Measurements from ENCODE around the gene CNEP1R1. TPM values are rescaled to one million over a fixed set of nuclear protein-coding genes. Genes with fewer than 3 reads are reported as not detected.
A peak's percentile ranks its signal among the peaks of the same experiment; 100 is the strongest.

Gene CNEP1R1
- total RNA-seq, 4 donors from 2014 or later: 7.0 to 13.1 (median 10.8) TPM

DNA sequence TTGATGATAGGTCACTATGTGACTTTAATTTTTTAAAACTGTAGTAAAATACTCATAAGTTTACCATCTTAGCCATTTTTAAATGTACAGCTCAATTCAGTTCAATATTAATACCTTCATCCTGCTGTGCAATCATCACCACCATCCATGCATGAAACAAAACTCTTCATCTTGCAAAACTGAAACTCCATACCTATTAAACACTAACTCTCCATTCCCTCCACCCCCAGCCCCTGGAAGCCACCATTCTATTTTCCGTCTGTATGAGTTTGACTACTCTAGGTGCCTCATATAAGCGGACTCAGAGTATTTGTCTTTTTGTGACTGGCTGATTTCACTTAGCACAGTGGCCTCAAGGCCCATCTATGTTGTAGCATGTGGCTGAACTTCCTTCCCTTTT, 9.4 kb upstream of the CNEP1R1 start:
- Histone ChIP-seq H3K4me1 (no peaks in the 10 kb centered on the region), H3K4me3 (replicated peaks in 1 of 3) (no peak overlapping the region)
- intact Hi-C loops (cut with DNase I): no loop called here

DNA sequence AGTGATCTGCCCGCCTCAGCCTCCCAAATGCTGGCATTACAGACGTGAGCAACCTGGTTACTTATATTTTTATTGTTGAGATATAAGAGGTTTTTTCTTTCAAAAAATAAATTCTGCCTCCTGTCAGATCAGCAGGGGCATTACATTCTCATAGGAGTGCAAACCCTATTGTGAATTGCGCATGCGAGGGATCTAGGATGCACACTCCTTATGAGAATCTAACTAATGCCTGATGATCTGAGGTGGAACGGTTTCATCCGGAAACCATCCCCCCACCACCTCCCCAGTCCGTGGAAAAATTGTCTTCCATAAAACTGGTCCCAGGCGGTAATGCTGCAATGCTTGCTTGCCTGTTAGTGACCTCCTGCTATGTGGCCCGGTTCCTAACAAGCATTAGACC, 7.5 kb upstream of the CNEP1R1 start:
- no peaks in the 10 kb centered on the region for H3K36me3 ChIP-seq
- no peaks in the 10 kb centered on the region for H3K27me3 ChIP-seq
- no peak overlapping the region for H3K4me3 ChIP-seq (replicated peaks in 1 of 3)
- H3K9me3 ChIP-seq: no peaks in the 10 kb centered on the region
- TF ChIP-seq POLR2A (IDR thresholded peaks at IDR 0.05): no peak
- TF ChIP-seq, protein P1, sequence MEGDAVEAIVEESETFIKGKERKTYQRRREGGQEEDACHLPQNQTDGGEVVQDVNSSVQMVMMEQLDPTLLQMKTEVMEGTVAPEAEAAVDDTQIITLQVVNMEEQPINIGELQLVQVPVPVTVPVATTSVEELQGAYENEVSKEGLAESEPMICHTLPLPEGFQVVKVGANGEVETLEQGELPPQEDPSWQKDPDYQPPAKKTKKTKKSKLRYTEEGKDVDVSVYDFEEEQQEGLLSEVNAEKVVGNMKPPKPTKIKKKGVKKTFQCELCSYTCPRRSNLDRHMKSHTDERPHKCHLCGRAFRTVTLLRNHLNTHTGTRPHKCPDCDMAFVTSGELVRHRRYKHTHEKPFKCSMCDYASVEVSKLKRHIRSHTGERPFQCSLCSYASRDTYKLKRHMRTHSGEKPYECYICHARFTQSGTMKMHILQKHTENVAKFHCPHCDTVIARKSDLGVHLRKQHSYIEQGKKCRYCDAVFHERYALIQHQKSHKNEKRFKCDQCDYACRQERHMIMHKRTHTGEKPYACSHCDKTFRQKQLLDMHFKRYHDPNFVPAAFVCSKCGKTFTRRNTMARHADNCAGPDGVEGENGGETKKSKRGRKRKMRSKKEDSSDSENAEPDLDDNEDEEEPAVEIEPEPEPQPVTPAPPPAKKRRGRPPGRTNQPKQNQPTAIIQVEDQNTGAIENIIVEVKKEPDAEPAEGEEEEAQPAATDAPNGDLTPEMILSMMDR (IDR thresholded peaks at IDR 0.05): no peak
- WGBS, 2 donors: 90 to 91% methylated on average over 9 of the region's 9 CpGs
- DNase-seq: no peak
- intact Hi-C loops (cut with DNase I): no loop called here
- H3K4me1 ChIP-seq: no peaks in the 10 kb centered on the region
- no peak overlapping the region for H3K27ac ChIP-seq

More for the DNA sequence above, 9.4 kb upstream of the CNEP1R1 start:
- Histone ChIP-seq H3K36me3 (no peaks in the 10 kb centered on the region), H3K9me3 (no peaks in the 10 kb centered on the region), H3K27ac (no peak overlapping the region), H3K27me3 (no peaks in the 10 kb centered on the region)
- DNase-seq: no peak
- 92 to 93% methylated on average over 2 of the region's 2 CpGs for WGBS, 2 donors
- TF ChIP-seq, protein P1 (IDR thresholded peaks at IDR 0.05): no peak
- no peak for TF ChIP-seq POLR2A (IDR thresholded peaks at IDR 0.05)

DNA sequence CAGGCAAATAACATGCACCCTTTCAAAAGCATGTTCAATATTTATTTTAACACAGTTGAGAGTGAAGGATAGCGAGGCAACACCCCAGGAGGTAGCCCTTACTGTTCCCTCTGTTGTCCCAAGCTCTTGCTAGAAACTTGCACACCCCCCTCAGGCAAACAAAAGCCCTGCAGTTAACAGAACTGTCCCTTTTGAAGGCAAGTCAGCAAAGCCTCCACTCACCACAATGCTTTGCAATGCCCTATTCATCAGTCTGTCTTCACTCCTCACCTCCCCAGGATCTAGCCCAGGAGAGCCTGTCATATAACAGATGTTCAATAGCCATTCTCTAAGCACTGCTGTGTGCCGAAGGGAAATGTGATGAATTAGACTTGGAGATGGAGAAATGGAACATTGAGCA, 3.5 kb upstream of the CNEP1R1 start:
- H3K27ac ChIP-seq: no peak overlapping the region
- H3K4me3 ChIP-seq (replicated peaks in 1 of 3): no peak overlapping the region
- DNase-seq: no peak
- 34 to 47% methylated on average over 2 of the region's 2 CpGs for WGBS, 2 donors
- intact Hi-C loops (cut with DNase I): loop anchor here (10.0 kb wide), 2 partner anchors 133 to 643 kb away; partner anchors contain the start of gene TENT4B
- peaks cover 4 to 13% of the 10 kb centered on the region in 2 donors for H3K4me1 ChIP-seq
- no peaks in the 10 kb centered on the region for H3K36me3 ChIP-seq
- H3K27me3 ChIP-seq: no peaks in the 10 kb centered on the region
- H3K9me3 ChIP-seq: no peaks in the 10 kb centered on the region
- no peak for TF ChIP-seq POLR2A (IDR thresholded peaks at IDR 0.05)
- TF ChIP-seq, protein P1 (IDR thresholded peaks at IDR 0.05): no peak

DNA sequence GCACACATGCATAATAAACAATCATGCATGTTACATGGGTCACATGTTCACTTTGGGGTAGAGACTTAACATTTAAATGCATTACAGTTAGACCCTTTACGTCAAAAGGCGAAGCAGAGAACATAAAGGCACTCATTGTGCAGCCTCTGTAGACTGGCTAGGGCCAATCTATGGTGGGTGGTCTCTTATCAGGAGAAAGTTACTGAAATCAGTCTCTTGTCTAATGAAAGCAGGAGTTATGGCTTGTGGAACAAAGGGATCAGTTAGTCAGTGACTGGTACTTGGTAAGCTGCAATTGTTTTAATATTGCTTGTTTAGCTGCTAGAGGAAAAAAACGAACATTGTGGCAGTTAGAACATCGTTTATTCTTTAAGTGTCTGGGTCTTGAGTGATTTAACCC, 1.4 kb upstream of the CNEP1R1 start:
- no peak for TF ChIP-seq POLR2A (IDR thresholded peaks at IDR 0.05)
- TF ChIP-seq, protein P1 (IDR thresholded peaks at IDR 0.05): no peak
- Histone ChIP-seq H3K36me3 (no peaks in the 10 kb centered on the region), H3K4me1 (peaks cover 4 to 15% of the 10 kb centered on the region in 2 donors), H3K27ac (no peak overlapping the region), H3K9me3 (no peaks in the 10 kb centered on the region), H3K27me3 (no peaks in the 10 kb centered on the region), H3K4me3 (replicated peaks in 1 of 3) (no peak overlapping the region)
- no peak for DNase-seq
- WGBS, 2 donors: 40% methylated on average over 4 of the region's 4 CpGs
- intact Hi-C loops (cut with DNase I): loop anchor here (10.0 kb wide), 2 partner anchors 131 to 641 kb away; partner anchors contain the start of gene TENT4B

DNA sequence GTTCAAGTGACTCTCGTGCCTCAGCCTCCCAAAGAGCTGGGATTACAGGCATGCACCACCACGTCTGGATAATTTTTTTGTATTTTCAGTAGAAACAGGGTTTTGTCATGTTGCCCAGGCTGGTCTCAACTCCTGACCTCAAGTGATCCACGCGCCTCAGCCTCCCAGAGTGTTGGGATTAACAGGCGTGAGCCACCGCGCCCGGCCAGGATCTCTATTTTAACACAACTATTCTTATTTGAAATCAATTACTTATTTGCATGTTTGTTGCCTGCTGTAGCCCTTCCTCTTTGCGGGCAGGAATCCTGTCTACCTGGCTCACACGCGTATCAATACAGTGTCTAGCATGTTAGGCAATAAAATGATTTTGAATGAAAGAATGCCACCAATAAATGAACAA, 818 bp upstream of the CNEP1R1 start:
- intact Hi-C loops (cut with DNase I): loop anchor here (10.0 kb wide), 2 partner anchors 131 to 641 kb away; partner anchors contain the start of gene TENT4B
- no peaks in the 10 kb centered on the region for H3K9me3 ChIP-seq
- peak in 1 of 2 donors; percentile 12 for DNase-seq
- WGBS, 2 donors: 90 to 91% methylated on average over 11 of the region's 11 CpGs
- no peak for TF ChIP-seq POLR2A (IDR thresholded peaks at IDR 0.05)
- TF ChIP-seq, protein P1 (IDR thresholded peaks at IDR 0.05): no peak
- H3K4me1 ChIP-seq: peaks cover 4 to 15% of the 10 kb centered on the region in 2 donors
- no peaks in the 10 kb centered on the region for H3K27me3 ChIP-seq
- H3K4me3 ChIP-seq (replicated peaks in 1 of 3): no peak overlapping the region
- no peaks in the 10 kb centered on the region for H3K36me3 ChIP-seq
- H3K27ac ChIP-seq: no peak overlapping the region
